Bone marrow (tissue), 2 donors: ENCODE measurements around the gene GDPD5.

ENCODE experiments used
- DNase-seq, 2 donors: peaks; one replicate each; lab custom pipeline; 2025; lab: John Stamatoyannopoulos, UW

Gene GDPD5

GRCh38 chr11:75399344-75400145, 126.2 kb downstream of the GDPD5 start, which contains the start of gene RPS3:
Gene RPS3, plus strand, starts transcription at chr11:75399518. Its CDS starts 30 bp downstream, at chr11:75399548.
- peak; percentile 76 to 85 for DNase-seq

- DNase-seq: no peak
Observed at GRCh38 chr11:75398906-75399305, 126.8 kb downstream of the GDPD5 start.

GRCh38 chr11:75394085-75394840, 131.5 kb downstream of the GDPD5 start:
- DNase-seq: no peak

GRCh38 chr11:75389925-75390324, 135.8 kb downstream of the GDPD5 start:
- no peak for DNase-seq

- DNase-seq: no peak
Observed at GRCh38 chr11:75389276-75389605, 136.5 kb downstream of the GDPD5 start.

- peak; percentile 26 to 80 for DNase-seq
Observed at GRCh38 chr11:75388386-75389275, 137.1 kb downstream of the GDPD5 start.

- DNase-seq: no peak
Observed at GRCh38 chr11:75387736-75388294, 137.9 kb downstream of the GDPD5 start.

- no peak for DNase-seq
Observed at GRCh38 chr11:75386942-75387630, 138.7 kb downstream of the GDPD5 start.
